ENCODE results near the gene HINT3. TPM values are rescaled to one million over a fixed set of nuclear protein-coding genes. Genes with fewer than 3 reads are reported as not detected.
"Not testable (repeated sequence)": the region's sequence is repeated elsewhere in the genome, so short reads cannot be mapped to it uniquely, and the experiment has no call there.

HINT3 gene
- total RNA-seq, 1 experiment from 2014 or later: 8.8 TPM

DNA sequence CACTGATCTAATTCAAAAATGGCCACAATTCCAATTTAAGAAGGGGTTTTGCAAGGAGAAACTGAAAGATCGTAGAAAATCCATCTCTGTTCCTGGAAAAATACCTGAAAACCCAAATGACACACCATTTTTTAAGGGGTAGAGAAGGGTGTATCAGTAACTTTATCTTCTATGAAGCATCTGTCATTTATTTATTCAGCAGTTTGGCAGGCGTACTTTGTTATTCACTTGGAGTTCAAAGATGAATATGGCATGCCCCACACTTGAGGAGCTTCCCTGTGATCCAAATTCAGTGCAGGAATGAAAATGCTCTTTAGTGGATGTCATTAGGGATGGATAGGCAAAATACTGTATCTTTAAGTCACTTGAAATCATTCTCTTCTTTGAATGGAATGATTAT lies 7.2 kb downstream of the HINT3 start:
- H3K27ac ChIP-seq: no peak overlapping the region
- no peaks in the 10 kb centered on the region for H3K9me3 ChIP-seq (replicated peaks)
- no peak overlapping the region for H3K4me3 ChIP-seq
- H3K36me3 ChIP-seq: no peaks in the 10 kb centered on the region
- no peaks in the 10 kb centered on the region for H3K4me1 ChIP-seq
- DNase-seq: no peak
- H3K27me3 ChIP-seq: no peaks in the 10 kb centered on the region

DNA sequence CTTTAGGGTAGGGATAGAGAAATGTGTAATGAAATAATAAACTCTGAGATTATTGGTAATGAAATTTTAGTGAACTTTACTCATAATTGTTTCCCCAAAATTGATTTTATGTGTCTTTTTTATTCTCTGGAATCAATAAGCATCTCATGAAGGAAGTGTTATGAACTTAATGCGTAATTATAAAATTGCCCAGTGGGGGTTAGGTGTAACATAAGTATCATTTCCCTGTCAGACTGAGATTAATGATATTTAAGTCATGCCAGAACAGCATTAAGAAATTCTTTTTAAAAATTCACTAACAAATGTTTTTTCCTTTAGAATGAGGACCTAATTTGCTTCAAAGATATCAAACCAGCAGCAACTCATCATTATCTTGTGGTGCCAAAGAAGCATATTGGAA lies 10.0 kb downstream of the HINT3 start:
- Histone ChIP-seq H3K27ac (no peak overlapping the region), H3K27me3 (no peaks in the 10 kb centered on the region), H3K9me3 (replicated peaks) (no peaks in the 10 kb centered on the region), H3K36me3 (no peaks in the 10 kb centered on the region), H3K4me1 (no peaks in the 10 kb centered on the region), H3K4me3 (no peak overlapping the region)
- DNase-seq: no peak

GRCh38 chr6:125968493-125968892 lies 11.9 kb downstream of the HINT3 start:
- no peaks in the 10 kb centered on the region for H3K36me3 ChIP-seq
- DNase-seq: no peak
- H3K9me3 ChIP-seq (replicated peaks): no peaks in the 10 kb centered on the region
- H3K4me1 ChIP-seq: no peaks in the 10 kb centered on the region
- no peaks in the 10 kb centered on the region for H3K27me3 ChIP-seq
- no peak overlapping the region for H3K27ac ChIP-seq
- H3K4me3 ChIP-seq: no peak overlapping the region

GRCh38 chr6:125970760-125971159 lies 14.2 kb downstream of the HINT3 start:
- Histone ChIP-seq H3K27ac (no peak overlapping the region), H3K27me3 (no peaks in the 10 kb centered on the region), H3K4me3 (no peak overlapping the region), H3K4me1 (no peaks in the 10 kb centered on the region), H3K9me3 (replicated peaks) (no peaks in the 10 kb centered on the region), H3K36me3 (no peaks in the 10 kb centered on the region)
- DNase-seq: no peak

DNA sequence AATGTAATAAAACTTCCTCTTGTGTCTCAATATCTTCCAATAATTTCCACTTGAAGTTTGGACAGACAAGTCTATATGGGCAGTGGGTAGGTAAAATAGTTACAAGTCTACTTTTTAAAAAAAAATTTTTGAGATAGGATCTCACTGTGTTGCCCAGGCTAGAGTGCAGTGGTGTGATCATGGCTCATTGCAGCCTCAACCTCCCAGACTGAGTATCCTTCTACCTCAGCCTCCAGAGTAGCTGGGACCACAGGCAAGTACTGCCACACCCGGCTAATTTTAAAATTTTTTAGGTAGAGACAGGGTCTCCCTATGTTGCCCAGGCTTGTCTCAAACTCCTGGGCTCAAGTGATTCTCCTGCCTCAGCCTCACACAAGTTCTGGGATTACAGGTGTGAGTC lies 15.9 kb downstream of the HINT3 start:
- DNase-seq; H3K36me3 ChIP-seq; H3K27ac ChIP-seq; H3K4me1 ChIP-seq; H3K9me3 ChIP-seq (replicated peaks); H3K4me3 ChIP-seq; H3K27me3 ChIP-seq: not testable (repeated sequence)

DNA sequence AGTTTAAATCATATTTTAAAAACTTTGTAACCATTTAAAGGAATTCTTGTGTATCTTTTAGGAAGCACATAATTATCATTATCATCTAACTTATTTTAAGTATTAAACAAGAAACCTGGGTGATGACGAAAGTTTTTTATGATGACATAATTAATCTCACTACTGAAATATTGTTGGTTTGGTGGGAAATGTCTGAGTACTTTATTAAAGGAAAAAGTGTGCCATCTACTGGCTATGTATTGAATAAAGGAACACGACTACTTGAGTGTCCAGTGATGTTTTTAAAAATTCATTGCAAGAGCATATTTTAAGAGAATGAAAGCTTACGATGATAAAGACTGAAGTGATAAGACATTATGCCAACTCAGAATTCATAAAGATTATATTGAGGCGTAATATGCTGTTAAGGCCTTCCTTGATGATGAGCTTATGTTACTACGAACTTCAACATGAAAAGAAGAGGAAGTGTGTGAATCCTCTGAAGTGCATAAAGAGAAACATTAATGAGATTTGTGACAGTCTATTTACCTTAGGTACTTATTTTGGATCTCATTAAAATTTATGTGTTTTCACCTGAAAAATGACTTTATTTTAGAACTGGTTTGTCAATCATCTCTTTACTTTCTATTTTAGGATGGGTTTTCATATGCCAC lies 17.8 kb downstream of the HINT3 start:
- H3K4me1 ChIP-seq: no peaks in the 10 kb centered on the region
- no peaks in the 10 kb centered on the region for H3K36me3 ChIP-seq
- no peaks in the 10 kb centered on the region for H3K27me3 ChIP-seq
- no peaks in the 10 kb centered on the region for H3K9me3 ChIP-seq (replicated peaks)
- DNase-seq: peak in 1 of 2 experiments; percentile 67
- H3K4me3 ChIP-seq: no peak overlapping the region
- H3K27ac ChIP-seq: no peak overlapping the region

DNA sequence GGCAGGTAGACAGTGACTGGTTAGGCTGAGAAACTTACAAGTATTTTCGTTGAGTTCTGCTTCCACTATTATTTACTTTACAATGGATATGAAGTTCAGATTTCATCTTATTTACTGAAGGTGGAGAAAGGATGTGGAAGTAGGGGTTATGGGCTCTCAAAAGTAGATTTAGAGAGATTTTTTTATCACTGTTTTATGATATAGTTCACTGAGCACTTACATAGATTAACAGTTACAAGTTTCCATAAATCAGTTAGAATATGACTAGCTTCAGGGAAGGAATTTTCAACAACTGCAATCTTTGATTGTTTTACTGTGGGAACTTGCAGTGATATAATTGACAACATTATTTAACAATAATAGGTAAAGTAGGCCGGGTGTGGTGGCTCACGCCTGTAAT lies 22.5 kb downstream of the HINT3 start:
- H3K4me3 ChIP-seq: no peak overlapping the region
- H3K27ac ChIP-seq: no peak overlapping the region
- no peaks in the 10 kb centered on the region for H3K27me3 ChIP-seq
- no peaks in the 10 kb centered on the region for H3K36me3 ChIP-seq
- DNase-seq: no peak
- H3K9me3 ChIP-seq (replicated peaks): no peaks in the 10 kb centered on the region
- peaks cover 13% of the 10 kb centered on the region for H3K4me1 ChIP-seq

GRCh38 chr6:125981571-125982185 lies 25.1 kb downstream of the HINT3 start:
- H3K4me3 ChIP-seq: no peak overlapping the region
- no peaks in the 10 kb centered on the region for H3K36me3 ChIP-seq
- H3K27me3 ChIP-seq: no peaks in the 10 kb centered on the region
- peaks cover 14% of the 10 kb centered on the region for H3K4me1 ChIP-seq
- H3K27ac ChIP-seq: no peak overlapping the region
- no peak for DNase-seq
- H3K9me3 ChIP-seq (replicated peaks): no peaks in the 10 kb centered on the region

DNA sequence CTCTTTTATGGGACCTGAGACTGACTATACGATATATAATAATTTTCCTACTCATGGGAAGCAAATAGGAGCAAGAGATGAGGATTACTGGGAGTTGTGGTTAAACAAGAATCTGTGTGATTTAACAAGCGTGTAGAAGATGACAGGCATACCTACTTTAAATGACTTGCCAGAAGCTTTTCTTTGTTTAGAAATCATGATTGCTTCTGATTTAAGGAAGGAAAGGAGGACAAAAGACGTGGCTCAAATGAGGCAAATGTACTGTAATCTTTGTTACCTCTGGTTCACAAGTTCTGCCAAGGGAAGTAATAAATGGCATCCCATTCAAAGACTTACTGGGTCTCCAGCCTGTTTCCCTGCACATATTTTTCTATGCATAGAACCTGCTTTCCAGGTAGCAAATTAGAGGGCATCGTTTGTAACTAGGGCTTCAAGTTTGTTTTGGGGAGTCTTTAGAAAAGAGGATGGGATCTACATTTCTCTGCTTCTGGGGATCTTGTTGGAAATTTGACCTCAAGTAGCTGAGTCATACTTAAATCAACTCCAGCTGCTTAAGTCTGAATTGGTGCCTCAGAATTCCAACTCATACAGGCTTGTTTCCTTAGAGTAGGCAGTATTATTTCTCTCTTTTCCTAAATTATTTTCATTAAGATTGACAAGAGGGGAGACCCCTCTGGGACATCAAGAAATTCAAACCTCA lies 26.8 kb downstream of the HINT3 start:
- Histone ChIP-seq H3K36me3 (no peaks in the 10 kb centered on the region), H3K27me3 (no peaks in the 10 kb centered on the region), H3K4me1 (peaks cover 14% of the 10 kb centered on the region), H3K4me3 (no peak overlapping the region), H3K9me3 (replicated peaks) (no peaks in the 10 kb centered on the region), H3K27ac (peak overlapping the region; percentile 51)
- DNase-seq: peak in 1 of 2 experiments; percentile 26

DNA sequence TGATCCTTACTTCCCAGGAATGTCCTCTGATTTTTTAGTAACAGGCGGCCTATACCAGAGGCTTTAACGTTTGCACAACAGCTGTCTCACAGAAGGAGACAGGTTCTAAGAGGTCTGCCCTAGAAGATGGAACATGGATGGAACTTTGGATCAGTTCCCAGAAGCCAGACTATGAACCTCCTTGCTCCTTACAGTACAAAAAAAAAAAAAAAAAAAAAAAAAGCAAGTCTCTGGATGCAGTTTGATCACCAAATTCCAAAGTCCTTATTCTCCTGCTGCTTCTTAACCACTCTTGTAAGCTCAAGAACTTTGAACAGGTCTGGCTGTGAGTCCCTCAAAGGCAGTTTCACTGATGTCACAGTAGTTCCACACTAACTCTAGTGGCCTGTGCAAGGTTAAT lies 27.7 kb downstream of the HINT3 start:
- no peak overlapping the region for H3K4me3 ChIP-seq
- H3K36me3 ChIP-seq: no peaks in the 10 kb centered on the region
- peaks cover 14% of the 10 kb centered on the region for H3K4me1 ChIP-seq
- peak in 1 of 2 experiments; percentile 27 for DNase-seq
- H3K9me3 ChIP-seq (replicated peaks): no peaks in the 10 kb centered on the region
- H3K27ac ChIP-seq: peak overlapping the region; percentile 51; the same call in 1 of the 2 replicates
- H3K27me3 ChIP-seq: no peaks in the 10 kb centered on the region

GRCh38 chr6:125985522-125985921 lies 29.0 kb downstream of the HINT3 start:
- Histone ChIP-seq H3K9me3 (replicated peaks) (no peaks in the 10 kb centered on the region), H3K4me1 (peaks cover 14% of the 10 kb centered on the region), H3K36me3 (no peaks in the 10 kb centered on the region), H3K27ac (no peak overlapping the region), H3K4me3 (peak overlapping the region; percentile 82), H3K27me3 (no peaks in the 10 kb centered on the region)
- DNase-seq: no peak

GRCh38 chr6:125985979-125986300 lies 29.4 kb downstream of the HINT3 start:
- peak overlapping the region; percentile 51 for H3K27ac ChIP-seq

GRCh38 chr6:125986301-125987025 lies 29.9 kb downstream of the HINT3 start, which contains the start of gene TRMT11:
TRMT11 (plus strand) TSS chr6:125986540; CDS start chr6:125986551, 11 bp downstream.
- Histone ChIP-seq H3K9me3 (replicated peaks) (no peaks in the 10 kb centered on the region), H3K4me1 (peaks cover 14% of the 10 kb centered on the region), H3K27me3 (no peaks in the 10 kb centered on the region), H3K36me3 (no peaks in the 10 kb centered on the region), H3K27ac (peak within 1 kb of the TSS; percentile 51), H3K4me3 (peak within 1 kb of the TSS; percentile 82)
- DNase-seq: peak; percentile 91 to 93

More at GRCh38 chr6:125985979-125986300, 29.4 kb downstream of the HINT3 start:
- no peak for DNase-seq
- Histone ChIP-seq H3K4me1 (peaks cover 14% of the 10 kb centered on the region), H3K36me3 (no peaks in the 10 kb centered on the region), H3K27me3 (no peaks in the 10 kb centered on the region), H3K9me3 (replicated peaks) (no peaks in the 10 kb centered on the region), H3K4me3 (peak overlapping the region; percentile 82)

GRCh38 chr6:125987026-125987617 lies 30.6 kb downstream of the HINT3 start:
- no peaks in the 10 kb centered on the region for H3K9me3 ChIP-seq (replicated peaks)
- H3K4me1 ChIP-seq: peaks cover 14% of the 10 kb centered on the region
- no peak for DNase-seq
- H3K36me3 ChIP-seq: no peaks in the 10 kb centered on the region
- peak overlapping the region; percentile 51 for H3K27ac ChIP-seq
- no peaks in the 10 kb centered on the region for H3K27me3 ChIP-seq
- H3K4me3 ChIP-seq: peak overlapping the region; percentile 82

Data from SJCRH30 (cell line).